ENCODE results near the gene CAMK4. TPM values are rescaled to one million over a fixed set of nuclear protein-coding genes. Genes with fewer than 3 reads are reported as not detected.
"Not testable (repeated sequence)": the region's sequence is repeated elsewhere in the genome, so short reads cannot be mapped to it uniquely, and the experiment has no call there.

CAMK4 gene
- total and polyA plus RNA-seq, 11 donors = 0.02 to 3.7 (median 0.32) TPM; not detected in 3

DNA sequence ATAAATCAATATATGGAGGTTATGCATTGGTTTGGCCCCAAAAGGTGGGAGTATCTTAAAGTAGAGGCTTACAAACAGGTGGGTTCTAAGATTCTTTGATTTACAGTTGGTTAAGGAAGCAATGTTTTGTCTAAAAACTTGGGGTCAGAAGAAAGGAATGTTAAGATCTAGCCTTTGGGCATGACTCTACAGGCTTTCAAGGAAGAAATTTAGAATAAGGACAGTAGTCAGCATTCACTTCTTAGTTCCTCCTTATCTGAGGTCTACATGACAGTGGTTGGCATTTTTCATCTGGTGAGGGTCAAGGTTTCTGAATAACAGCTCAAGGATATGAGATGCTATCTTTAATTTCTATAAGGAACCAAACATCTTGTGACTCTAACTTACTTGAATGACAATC is 122.8 kb downstream of the CAMK4 start:
- ATAC-seq = no peak
- no peak for DNase-seq
- Histone ChIP-seq H3K27ac (no peak overlapping the region), H3K36me3 (no peaks in the 10 kb centered on the region), H3K4me1 (no peaks in the 10 kb centered on the region), H3K27me3 (no peaks in the 10 kb centered on the region), H3K4me3 (no peak overlapping the region), H3K9me3 (no peaks in the 10 kb centered on the region)
- intact Hi-C loops (cut with DNase I) = no loop called here
- no peak for TF ChIP-seq POLR2A (IDR thresholded peaks at IDR 0.05)
- no peak for TF ChIP-seq CTCF (IDR thresholded peaks at IDR 0.05)

GRCh38 chr5:111348661-111349329 is 124.6 kb downstream of the CAMK4 start:
- no peak for TF ChIP-seq CTCF (IDR thresholded peaks at IDR 0.05)
- no peak for TF ChIP-seq POLR2A (IDR thresholded peaks at IDR 0.05)
- Histone ChIP-seq H3K36me3 (no peaks in the 10 kb centered on the region), H3K9me3 (no peaks in the 10 kb centered on the region), H3K4me1 (no peaks in the 10 kb centered on the region), H3K4me3 (no peak overlapping the region), H3K27ac (no peak overlapping the region), H3K27me3 (no peaks in the 10 kb centered on the region)
- ATAC-seq (no peak), DNase-seq (no peak)
- 86 to 91% (median 90%) methylated on average over 3 of the region's 3 CpGs for WGBS, 4 donors
- intact Hi-C loops (cut with DNase I) = no loop called here

DNA sequence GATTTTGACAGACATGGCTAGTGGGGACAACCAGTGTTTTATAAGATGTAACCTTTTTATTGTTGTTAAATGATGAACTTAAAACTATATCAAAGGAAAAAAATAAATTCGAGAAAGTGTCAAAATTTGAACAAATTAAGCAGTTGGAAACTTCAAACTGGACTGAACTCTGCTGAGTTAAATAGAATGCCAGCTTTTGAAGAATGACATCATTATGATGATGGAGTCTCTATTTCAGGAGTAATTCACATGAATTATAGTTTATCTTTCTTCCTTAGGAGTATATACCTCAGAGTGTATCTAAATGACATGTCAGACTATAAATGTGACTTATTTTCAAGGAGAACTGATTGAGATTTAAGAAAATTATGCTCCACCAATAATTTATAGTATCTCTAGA is 125.2 kb downstream of the CAMK4 start:
- intact Hi-C loops (cut with DNase I) = no loop called here
- DNase-seq (no peak), ATAC-seq (no peak)
- H3K27ac ChIP-seq = no peak overlapping the region
- no peaks in the 10 kb centered on the region for H3K36me3 ChIP-seq
- no peaks in the 10 kb centered on the region for H3K9me3 ChIP-seq
- 53 to 71% (median 63%) methylated on average over 1 of the region's 1 CpG for WGBS, 4 donors
- no peak overlapping the region for H3K4me3 ChIP-seq
- no peaks in the 10 kb centered on the region for H3K4me1 ChIP-seq
- TF ChIP-seq POLR2A (IDR thresholded peaks at IDR 0.05) (no peak), CTCF (IDR thresholded peaks at IDR 0.05) (no peak)
- no peaks in the 10 kb centered on the region for H3K27me3 ChIP-seq

DNA sequence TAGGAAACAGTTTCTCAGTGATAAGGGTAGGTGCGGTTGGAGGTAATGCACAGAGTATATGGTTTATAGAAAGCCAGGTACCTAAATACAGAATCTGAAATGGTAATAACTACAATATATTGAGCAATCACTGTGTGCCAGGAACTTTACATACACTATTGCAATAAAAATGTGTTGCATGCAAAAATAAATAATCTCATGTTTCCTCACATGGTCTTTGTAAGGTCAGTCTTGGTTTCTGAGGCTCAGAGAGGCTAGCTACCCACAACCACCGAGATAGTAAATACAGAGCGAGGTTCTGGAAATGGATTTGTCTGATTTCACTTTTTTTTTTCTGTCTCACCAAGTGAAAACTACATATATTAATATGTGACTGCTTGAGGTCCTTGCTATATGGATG is 128.9 kb downstream of the CAMK4 start:
- no peaks in the 10 kb centered on the region for H3K27me3 ChIP-seq
- H3K27ac ChIP-seq = no peak overlapping the region
- TF ChIP-seq POLR2A (IDR thresholded peaks at IDR 0.05) (no peak), CTCF (IDR thresholded peaks at IDR 0.05) (no peak)
- no peaks in the 10 kb centered on the region for H3K36me3 ChIP-seq
- no peak overlapping the region for H3K4me3 ChIP-seq
- no peak for DNase-seq
- intact Hi-C loops (cut with DNase I) = no loop called here
- no peaks in the 10 kb centered on the region for H3K9me3 ChIP-seq
- ATAC-seq = no peak
- H3K4me1 ChIP-seq = no peaks in the 10 kb centered on the region
- 78 to 89% (median 82%) methylated on average over 3 of the region's 3 CpGs for WGBS, 4 donors

- H3K36me3 ChIP-seq; H3K27ac ChIP-seq; H3K4me1 ChIP-seq; H3K27me3 ChIP-seq; intact Hi-C loops (cut with DNase I); H3K4me3 ChIP-seq; ATAC-seq; H3K9me3 ChIP-seq; DNase-seq: not testable (repeated sequence)
- WGBS, 4 donors = 0% methylated on average over 1 of the region's 1 CpG
Observed at GRCh38 chr5:111358726-111359125, 134.5 kb downstream of the CAMK4 start.
